Mucosa of descending colon (tissue), 3 donors: ENCODE measurements around the gene SLF2. TPM values are rescaled to one million over a fixed set of nuclear protein-coding genes. Genes with fewer than 3 reads are reported as not detected.

ENCODE experiments used
- ATAC-seq: fragments of 200-7000 bp; cut with Tn5 transposase; one replicate; pipeline ENCODE4 v1.9.1; 2020; ENCODE audit warnings: mild to moderate bottlenecking, moderate library complexity
- DNase-seq, 3 donors: peaks; one replicate each; pipeline ENCODE4 v3.0.0-alpha.2; 2020
- H3K36me3 ChIP-seq: fragments of 200-600 bp; one replicate; pipeline ENCODE4 v1.8.0; 2021; ENCODE audit warnings: low read depth, mild to moderate bottlenecking
- H3K4me1 ChIP-seq: fragments of 200-600 bp; one replicate; pipeline ENCODE4 v1.8.0; 2021; ENCODE audit warnings: low read depth, mild to moderate bottlenecking
- H3K4me3 ChIP-seq: fragments of 200-600 bp; one replicate; pipeline ENCODE4 v1.8.0; 2021; ENCODE audit warnings: mild to moderate bottlenecking
- H3K9me3 ChIP-seq: fragments of 200-600 bp; one replicate; pipeline ENCODE4 v1.8.0; 2021; ENCODE audit warnings: mild to moderate bottlenecking
- intact Hi-C, 2 donors: fragments of 100-400 bp; cut with DNase I in 1 of 2; cut with micrococcal nuclease in 1 of 2; formaldehyde crosslinking; loops; one replicate each; pipeline versions ENCODE4 v1.11.0 to v1.11.1; 2022; cut with DNase I, micrococcal nuclease
- total RNA-seq, 3 donors: library from RNA; stranded (reverse); fragmentation: NEBNext Ultra II Directional in 2 of 3; extraction: Animal tissue kit (Norgen Biotek cat#: 25700) in 2 of 3; gene quantifications; one replicate each; pipeline versions ENCODE4 v1.2.1 to v1.2.4, GENCODE V29; 2021 to 2023
- TF ChIP-seq, protein P1 (sequence below): fragments of 200-600 bp; IDR thresholded peaks from one replicate; pipeline ENCODE4 v1.8.0; 2022; ENCODE audit warnings: antibody characterized with exemption, mild to moderate bottlenecking
- donor health status: DM: no; HTN: no; CAD: no; lungs with moderate emphysema.
- donor health status: DM: no; HTN: no; CAD: no.
- donor health status: DM: no; HTN: yes; CAD: no.

SLF2 gene
- total RNA-seq, 3 donors from 2014 or later = 23.0 to 31.1 (median 27.5) TPM

DNA sequence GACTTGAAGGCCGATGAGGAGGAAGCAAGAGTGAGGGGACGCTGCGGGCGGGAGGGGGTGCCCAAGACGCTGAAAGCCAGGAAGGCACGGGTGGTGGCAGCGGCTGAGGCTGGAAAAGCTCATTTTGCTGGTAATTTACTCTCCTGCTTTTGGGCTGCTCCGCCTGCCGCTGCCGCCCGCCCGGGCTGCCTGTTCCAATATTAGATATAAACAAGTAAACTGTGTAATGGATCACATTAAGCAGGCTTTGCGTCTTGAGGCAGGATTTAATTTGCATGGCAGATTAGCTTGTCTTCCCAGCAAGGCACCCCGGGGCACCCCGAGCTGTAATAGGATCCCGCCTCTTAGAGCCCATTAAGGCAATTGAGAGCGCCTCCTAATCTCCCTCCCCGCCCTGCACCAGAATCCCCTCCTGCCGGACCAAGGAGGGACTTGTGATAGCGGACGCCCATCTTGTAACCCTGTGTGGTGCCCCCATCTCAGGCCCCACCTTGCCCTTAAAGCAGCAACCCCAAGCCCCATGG lies 46.1 kb upstream of the SLF2 start:
- intact Hi-C loops = no loop called here

DNA sequence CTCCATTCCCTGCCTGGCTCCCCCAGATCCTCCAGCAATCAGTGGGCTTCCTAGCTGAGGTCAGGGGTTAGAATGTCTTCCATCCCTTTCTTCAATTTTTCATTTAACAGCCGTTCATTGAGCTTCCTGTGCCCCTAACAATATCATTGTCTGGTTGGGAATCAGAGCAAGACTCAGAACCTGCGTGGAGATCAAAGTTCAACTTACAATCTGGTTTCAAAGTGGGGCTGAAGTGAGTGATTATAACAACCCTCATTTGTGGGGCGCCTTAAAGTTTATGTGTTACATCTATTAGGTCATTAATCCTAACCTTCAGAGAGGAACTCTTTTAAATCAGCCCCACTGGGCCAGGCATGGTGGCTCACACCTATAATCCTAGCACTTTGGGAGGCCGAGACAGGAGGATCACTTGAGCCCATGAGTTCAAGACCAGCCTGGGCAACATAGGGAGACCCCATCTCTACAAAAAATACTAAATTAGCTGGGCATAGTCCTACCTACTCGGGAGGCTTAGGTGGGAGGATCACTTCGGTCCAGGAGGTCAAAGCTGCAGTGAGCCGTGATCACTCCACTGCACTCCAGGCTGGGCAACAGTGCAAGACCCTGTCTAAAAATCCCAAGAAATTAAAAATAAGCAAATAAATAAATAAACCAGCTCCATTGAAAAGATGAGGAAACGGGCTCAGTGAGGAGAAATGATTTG lies 45.4 kb upstream of the SLF2 start:
- Histone ChIP-seq H3K4me1 (no peaks in the 10 kb centered on the region), H3K36me3 (no peaks in the 10 kb centered on the region), H3K4me3 (no peak overlapping the region), H3K9me3 (no peaks in the 10 kb centered on the region)
- ATAC-seq (no peak), DNase-seq (no peak)
- TF ChIP-seq, protein P1, sequence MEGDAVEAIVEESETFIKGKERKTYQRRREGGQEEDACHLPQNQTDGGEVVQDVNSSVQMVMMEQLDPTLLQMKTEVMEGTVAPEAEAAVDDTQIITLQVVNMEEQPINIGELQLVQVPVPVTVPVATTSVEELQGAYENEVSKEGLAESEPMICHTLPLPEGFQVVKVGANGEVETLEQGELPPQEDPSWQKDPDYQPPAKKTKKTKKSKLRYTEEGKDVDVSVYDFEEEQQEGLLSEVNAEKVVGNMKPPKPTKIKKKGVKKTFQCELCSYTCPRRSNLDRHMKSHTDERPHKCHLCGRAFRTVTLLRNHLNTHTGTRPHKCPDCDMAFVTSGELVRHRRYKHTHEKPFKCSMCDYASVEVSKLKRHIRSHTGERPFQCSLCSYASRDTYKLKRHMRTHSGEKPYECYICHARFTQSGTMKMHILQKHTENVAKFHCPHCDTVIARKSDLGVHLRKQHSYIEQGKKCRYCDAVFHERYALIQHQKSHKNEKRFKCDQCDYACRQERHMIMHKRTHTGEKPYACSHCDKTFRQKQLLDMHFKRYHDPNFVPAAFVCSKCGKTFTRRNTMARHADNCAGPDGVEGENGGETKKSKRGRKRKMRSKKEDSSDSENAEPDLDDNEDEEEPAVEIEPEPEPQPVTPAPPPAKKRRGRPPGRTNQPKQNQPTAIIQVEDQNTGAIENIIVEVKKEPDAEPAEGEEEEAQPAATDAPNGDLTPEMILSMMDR = no peak
- intact Hi-C loops = no loop called here

More for the DNA sequence above, 46.1 kb upstream of the SLF2 start:
- H3K4me3 ChIP-seq = no peak overlapping the region
- no peaks in the 10 kb centered on the region for H3K36me3 ChIP-seq
- no peaks in the 10 kb centered on the region for H3K9me3 ChIP-seq
- ATAC-seq = no peak
- DNase-seq = no peak
- TF ChIP-seq, protein P1 = no peak
- no peaks in the 10 kb centered on the region for H3K4me1 ChIP-seq

- H3K9me3 ChIP-seq = no peaks in the 10 kb centered on the region
- DNase-seq = no peak
- intact Hi-C loops = no loop called here
- ATAC-seq = no peak
- TF ChIP-seq, protein P1 = no peak
- H3K4me3 ChIP-seq = no peak overlapping the region
- H3K4me1 ChIP-seq = no peaks in the 10 kb centered on the region
- no peaks in the 10 kb centered on the region for H3K36me3 ChIP-seq
Observed at GRCh38 chr10:100868382-100868781, 44.4 kb upstream of the SLF2 start.

DNA sequence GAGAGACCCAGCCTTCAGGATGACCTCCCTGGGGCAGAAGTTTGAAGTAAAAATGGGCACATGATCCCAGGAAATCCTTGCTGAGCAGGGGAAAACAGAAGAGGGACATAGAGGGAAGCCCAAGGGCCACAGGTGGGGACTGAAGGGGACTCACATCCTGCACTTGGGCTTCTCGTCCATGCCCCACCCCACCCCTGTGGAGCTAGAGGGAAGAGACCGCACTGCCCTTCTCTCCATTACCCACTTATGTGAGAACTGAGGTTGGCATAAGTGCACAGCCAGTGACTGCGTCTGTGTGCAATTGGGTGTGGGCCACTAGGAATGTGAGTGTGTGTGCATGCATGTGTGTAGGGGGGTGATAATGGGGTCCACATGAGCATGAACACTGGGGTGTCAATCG lies 43.4 kb upstream of the SLF2 start:
- no peaks in the 10 kb centered on the region for H3K4me1 ChIP-seq
- no peaks in the 10 kb centered on the region for H3K9me3 ChIP-seq
- no peak overlapping the region for H3K4me3 ChIP-seq
- DNase-seq (no peak), ATAC-seq (no peak)
- TF ChIP-seq, protein P1 = no peak
- intact Hi-C loops = no loop called here
- no peaks in the 10 kb centered on the region for H3K36me3 ChIP-seq

DNA sequence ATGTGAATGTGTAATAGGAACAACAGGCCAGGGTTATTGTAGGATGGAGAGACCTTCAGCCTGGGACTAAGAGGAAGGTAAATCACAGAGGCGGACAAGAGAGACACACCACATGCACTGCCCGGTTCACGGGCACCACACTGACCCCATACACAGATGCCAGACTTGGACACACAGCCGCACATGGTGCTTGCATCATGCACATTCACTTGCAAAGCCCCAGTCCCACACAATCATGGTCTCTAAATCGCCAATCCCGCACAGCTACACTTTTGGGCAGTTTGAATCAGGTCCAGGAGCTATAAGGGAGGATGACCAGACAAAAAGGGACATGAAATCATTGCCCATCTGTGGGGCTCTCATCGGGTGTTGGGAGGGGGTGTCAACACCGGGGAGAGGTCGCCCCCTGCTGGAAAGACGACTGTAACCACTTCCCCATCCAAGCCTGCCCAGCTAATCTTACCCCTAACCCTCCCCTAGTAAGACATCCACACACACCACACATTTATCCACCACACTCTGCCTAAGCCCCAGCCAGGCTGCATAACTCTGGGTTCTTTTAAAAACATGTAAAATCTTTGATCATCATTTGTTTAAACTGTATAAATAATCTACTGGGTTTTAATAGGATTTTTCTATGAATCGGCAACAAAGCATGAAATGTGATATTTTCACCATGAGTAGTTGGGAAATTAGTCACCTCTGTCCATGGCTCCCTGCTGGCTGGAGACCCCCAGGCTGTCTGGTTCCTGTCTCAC lies 40.5 kb upstream of the SLF2 start:
- peaks cover 10% of the 10 kb centered on the region for H3K4me1 ChIP-seq
- ATAC-seq (peak; percentile 56), DNase-seq (peak in 1 of 3 donors; percentile 51)
- no peaks in the 10 kb centered on the region for H3K36me3 ChIP-seq
- intact Hi-C loops = no loop called here
- H3K9me3 ChIP-seq = no peaks in the 10 kb centered on the region
- H3K4me3 ChIP-seq = no peak overlapping the region
- TF ChIP-seq, protein P1 = peak; percentile 13
